ENCODE measurements around the gene KBTBD2. TPM values are rescaled to one million over a fixed set of nuclear protein-coding genes. Genes with fewer than 3 reads are reported as not detected.

KBTBD2 gene
- total RNA-seq (2022) (54.2 and 58.7 TPM in 2 replicates), Bru-seq, nascent RNA (percentile 98 among the genes with signal in this experiment), BruChase-seq, experiment 1, labeled RNA remaining after a 6-hour chase (percentile 92 among the genes with signal in this experiment), BruChase-seq, experiment 2, labeled RNA remaining after a 2-hour chase (percentile 97 among the genes with signal in this experiment)
- long read RNA-seq, transcript KBTBD2-201 (4 exons, 3,745 nt), result major isoform, 20 of 35 reads
- long read RNA-seq, partial matches to known transcripts, result 2 of 35 reads
- long read RNA-seq, other reads (novel, unspliced or antisense), result 13 of 35 reads

GRCh38 chr7:32891043-32891799 is at the start of gene KBTBD2:
TSS of gene KBTBD2 (minus strand) at chr7:32891760. CDS start at chr7:32879604, 12,156 bp downstream.
- Mint-ChIP-seq H3K9me3 (ENCODE audit: low read depth, unreplicated experiment) (no peaks in the 10 kb centered on the region), H3K36me3 (ENCODE audit: insufficient read depth, unreplicated experiment) (peaks cover 48% of the 10 kb centered on the region), H3K4me3 (ENCODE audit: low read depth, unreplicated experiment) (peak within 1 kb of the TSS; percentile 89), H3K4me1 (ENCODE audit: low read depth, unreplicated experiment) (peaks cover 56% of the 10 kb centered on the region), H3K27ac (ENCODE audit: unreplicated experiment) (peak within 1 kb of the TSS; percentile 88), H3K27me3 (ENCODE audit: unreplicated experiment) (no peaks in the 10 kb centered on the region)
- CTCF ChIA-PET, result interaction anchor here (0.7 to 2.4 kb wide), 8 partner anchors 15 to 217 kb away, joined by 3 to 9 read pairs (median 5); no protein-coding TSS in a partner anchor
- peak; percentile 95 for DNase-seq
- intact Hi-C loops (cut with micrococcal nuclease; ENCODE audit: unreplicated experiment), result no loop called here
- BruUV-seq (replicated peaks), result no TSS peak
- no peak for TF ChIP-seq CTCF (IDR thresholded peaks at IDR 0.05; ENCODE audit: unreplicated experiment)

GRCh38 chr7:32941181-32941580 is 49.6 kb upstream of the KBTBD2 start:
- no peak for TF ChIP-seq CTCF (IDR thresholded peaks at IDR 0.05; ENCODE audit: unreplicated experiment)
- no peaks in the 10 kb centered on the region for H3K27me3 Mint-ChIP-seq (ENCODE audit: unreplicated experiment)
- H3K4me3 Mint-ChIP-seq (ENCODE audit: low read depth, unreplicated experiment), result peak overlapping the region; percentile 91
- intact Hi-C loops (cut with micrococcal nuclease; ENCODE audit: unreplicated experiment), result loop anchor here (5.0 kb wide), 1 partner anchor 166 kb away; the partner anchor contains the start of gene RP9
- CTCF ChIA-PET, result interaction anchor here (0.8 kb wide), 2 partner anchors 16 to 52 kb away, joined by 3 to 4 read pairs; partner anchors contain the start of gene FKBP9
- H3K4me1 Mint-ChIP-seq (ENCODE audit: low read depth, unreplicated experiment), result peaks cover 32% of the 10 kb centered on the region
- peaks cover 3% of the 10 kb centered on the region for H3K9me3 Mint-ChIP-seq (ENCODE audit: low read depth, unreplicated experiment)
- DNase-seq, result no peak
- no TSS peak for BruUV-seq (replicated peaks)
- peaks cover 21% of the 10 kb centered on the region for H3K36me3 Mint-ChIP-seq (ENCODE audit: insufficient read depth, unreplicated experiment)
- H3K27ac Mint-ChIP-seq (ENCODE audit: unreplicated experiment), result no peak overlapping the region

GRCh38 chr7:32937344-32938174 is 46.0 kb upstream of the KBTBD2 start:
- Mint-ChIP-seq H3K27me3 (ENCODE audit: unreplicated experiment) (no peaks in the 10 kb centered on the region), H3K9me3 (ENCODE audit: low read depth, unreplicated experiment) (no peaks in the 10 kb centered on the region), H3K36me3 (ENCODE audit: insufficient read depth, unreplicated experiment) (peaks cover 26% of the 10 kb centered on the region), H3K4me1 (ENCODE audit: low read depth, unreplicated experiment) (peaks cover 40% of the 10 kb centered on the region), H3K4me3 (ENCODE audit: low read depth, unreplicated experiment) (no peak overlapping the region), H3K27ac (ENCODE audit: unreplicated experiment) (no peak overlapping the region)
- DNase-seq, result peak; percentile 16
- no peak for TF ChIP-seq CTCF (IDR thresholded peaks at IDR 0.05; ENCODE audit: unreplicated experiment)
- intact Hi-C loops (cut with micrococcal nuclease; ENCODE audit: unreplicated experiment), result no loop called here
- CTCF ChIA-PET, result no interaction called here
- no TSS peak for BruUV-seq (replicated peaks)

GRCh38 chr7:32936689-32937088 is 45.1 kb upstream of the KBTBD2 start:
- Mint-ChIP-seq H3K27ac (ENCODE audit: unreplicated experiment) (no peak overlapping the region), H3K4me3 (ENCODE audit: low read depth, unreplicated experiment) (no peak overlapping the region), H3K9me3 (ENCODE audit: low read depth, unreplicated experiment) (no peaks in the 10 kb centered on the region), H3K36me3 (ENCODE audit: insufficient read depth, unreplicated experiment) (peaks cover 22% of the 10 kb centered on the region), H3K4me1 (ENCODE audit: low read depth, unreplicated experiment) (peaks cover 33% of the 10 kb centered on the region), H3K27me3 (ENCODE audit: unreplicated experiment) (no peaks in the 10 kb centered on the region)
- CTCF ChIA-PET, result interaction anchor here (0.6 to 0.8 kb wide), 2 partner anchors 90 to 274 kb away, joined by 3 to 5 read pairs; no protein-coding TSS in a partner anchor
- TF ChIP-seq CTCF (IDR thresholded peaks at IDR 0.05; ENCODE audit: unreplicated experiment), result no peak
- no peak for DNase-seq
- no TSS peak for BruUV-seq (replicated peaks)
- intact Hi-C loops (cut with micrococcal nuclease; ENCODE audit: unreplicated experiment), result no loop called here
